WTC11 (cell line): Measurements from ENCODE around the gene TFAP2E. TPM values are rescaled to one million over a fixed set of nuclear protein-coding genes. Genes with fewer than 3 reads are reported as not detected.

Source experiments
- ATAC-seq: fragments of 200-7000 bp; cut with Tn5 transposase; 2 replicates; pipeline ENCODE4 v1.10.0; 2021; ENCODE audit warnings: mild to moderate bottlenecking, moderate library complexity
- CTCF ChIA-PET: fragments of 300-600 bp; sonication (Branson Sonifier 250); formaldehyde crosslinking; loops from one replicate; lab custom pipeline; 2021; ENCODE audit warnings: antibody characterized with exemption; lab: Charles Lee
- POLR2A ChIA-PET: fragments of 350-600 bp; sonication (Branson Sonifier 250); formaldehyde crosslinking; loops from one replicate; lab custom pipeline; 2021; ENCODE audit warnings: antibody characterized with exemption; lab: Charles Lee
- DNase-seq: peaks from one replicate; pipeline ENCODE4 v3.0.0; 2021; ENCODE audit warnings: low spot score
- H3K27ac Mint-ChIP-seq: 2 replicates; pipeline ENCODE4 v1.8.0; 2021; ENCODE audit warnings: mixed read lengths
- H3K27me3 Mint-ChIP-seq: 2 replicates; pipeline ENCODE4 v1.8.0; 2021; ENCODE audit warnings: low read depth, mild to moderate bottlenecking, moderate library complexity, mixed read lengths
- H3K36me3 Mint-ChIP-seq: 2 replicates; pipeline ENCODE4 v1.8.0; 2021; ENCODE audit warnings: mixed read lengths
- H3K4me1 Mint-ChIP-seq: 2 replicates; pipeline ENCODE4 v1.8.0; 2022; ENCODE audit warnings: mixed read lengths
- H3K4me3 Mint-ChIP-seq: 2 replicates; pipeline ENCODE4 v1.8.0; 2021; ENCODE audit warnings: mild to moderate bottlenecking, moderate library complexity, mixed read lengths
- H3K9me3 Mint-ChIP-seq: 2 replicates; pipeline ENCODE4 v1.8.0; 2021; ENCODE audit warnings: mixed read lengths
- ATF6 ChIP-seq: sonication (generic); formaldehyde crosslinking; IDR thresholded peaks from 2 replicates; pipeline ENCODE4 v1.8.1; 2023; ENCODE audit warnings: mild to moderate bottlenecking, missing genetic modification reagents
- ELF4 ChIP-seq: sonication (generic); formaldehyde crosslinking; IDR thresholded peaks from 2 replicates; pipeline ENCODE4 v1.8.1; 2022; ENCODE audit warnings: low read depth, mild to moderate bottlenecking, moderate library complexity, missing genetic modification reagents
- ESRRA ChIP-seq: sonication (generic); formaldehyde crosslinking; IDR thresholded peaks from 2 replicates; pipeline ENCODE4 v1.8.1; 2022; ENCODE audit warnings: mild to moderate bottlenecking, missing genetic modification reagents, borderline replicate concordance
- ETV6 ChIP-seq: sonication (generic); formaldehyde crosslinking; IDR thresholded peaks from 2 replicates; pipeline ENCODE4 v1.8.1; 2022; ENCODE audit warnings: mild to moderate bottlenecking, missing genetic modification reagents
- GTF2I ChIP-seq: fragments of 250-450 bp; sonication (Bioruptor Pico); conservative IDR thresholded peaks from 2 replicates; pipeline ENCODE4 v1.4.0; 2021; ENCODE audit warnings: mild to moderate bottlenecking
- MXD4 ChIP-seq: fragments of 250-450 bp; sonication (Bioruptor Pico); IDR thresholded peaks from 2 replicates; pipeline ENCODE4 v1.8.0; 2021; ENCODE audit warnings: mild to moderate bottlenecking, moderate library complexity, borderline replicate concordance
- NR2C2 ChIP-seq: sonication (generic); formaldehyde crosslinking; IDR thresholded peaks from 2 replicates; pipeline ENCODE4 v1.8.0; 2022; ENCODE audit warnings: mild to moderate bottlenecking, missing genetic modification reagents
- SMAD3 ChIP-seq: sonication (generic); formaldehyde crosslinking; IDR thresholded peaks from 2 replicates; pipeline ENCODE4 v1.8.0; 2022; ENCODE audit warnings: missing genetic modification reagents, mild to moderate bottlenecking, borderline replicate concordance
- TEAD1 ChIP-seq: sonication (generic); formaldehyde crosslinking; IDR thresholded peaks from 2 replicates; pipeline ENCODE4 v1.8.0; 2022; ENCODE audit warnings: mild to moderate bottlenecking, missing genetic modification reagents
- ZNF396 ChIP-seq: fragments of 250-450 bp; sonication (Bioruptor Pico); IDR thresholded peaks from 2 replicates; pipeline ENCODE4 v1.8.0; 2021; ENCODE audit warnings: mild to moderate bottlenecking, moderate library complexity, borderline replicate concordance
- ZNF416 ChIP-seq: fragments of 250-450 bp; sonication (Bioruptor Pico); IDR thresholded peaks from 2 replicates; pipeline ENCODE4 v1.9.0; 2021; ENCODE audit warnings: mild to moderate bottlenecking, inconsistent platforms
- ZNF532 ChIP-seq: fragments of 250-450 bp; sonication (Bioruptor Pico); IDR thresholded peaks from 2 replicates; pipeline ENCODE4 v1.9.0; 2021; ENCODE audit warnings: mild to moderate bottlenecking, borderline replicate concordance
- total RNA-seq: library from RNA; stranded (reverse); gene quantifications from 3 replicates; pipeline ENCODE4 v1.2.3, GENCODE V29; 2021
- TF ChIP-seq, protein P1 (sequence below): fragments of 250-450 bp; sonication (Bioruptor Pico); IDR thresholded peaks from 2 replicates; pipeline ENCODE4 v1.9.0; 2021; ENCODE audit warnings: mild to moderate bottlenecking
- TF ChIP-seq, protein P2 (sequence below): fragments of 250-450 bp; sonication (Bioruptor Pico); IDR thresholded peaks from 2 replicates; pipeline ENCODE4 v1.9.0; 2021; ENCODE audit warnings: moderate library complexity, mild to moderate bottlenecking, inconsistent platforms, borderline replicate concordance
- TF ChIP-seq, protein P3 (sequence below): fragments of 200-600 bp; IDR thresholded peaks from 2 replicates; pipeline ENCODE4 v1.8.0; 2022; ENCODE audit warnings: antibody characterized with exemption
- TF ChIP-seq, protein P4 (sequence below): fragments of 250-450 bp; sonication (Bioruptor Pico); IDR thresholded peaks from 2 replicates; pipeline ENCODE4 v1.9.0; 2021; ENCODE audit warnings: mild to moderate bottlenecking
- TF ChIP-seq, protein P5 (sequence below): sonication (generic); formaldehyde crosslinking; IDR thresholded peaks from 2 replicates; pipeline ENCODE4 v1.8.0; 2022; ENCODE audit warnings: mild to moderate bottlenecking, missing genetic modification reagents
- TF ChIP-seq, protein P6 (sequence below): sonication (generic); formaldehyde crosslinking; IDR thresholded peaks from 2 replicates; pipeline ENCODE4 v1.8.1; 2022; ENCODE audit warnings: missing genetic modification reagents, borderline replicate concordance

TFAP2E gene
- total RNA-seq, 1 experiment from 2014 or later, result 1.7 TPM

- H3K4me1 Mint-ChIP-seq, result peaks cover 62% of the 10 kb centered on the region
- no peaks in the 10 kb centered on the region for H3K9me3 Mint-ChIP-seq
- POLR2A ChIA-PET, result interaction anchor here (0.6 to 0.7 kb wide), 4 partner anchors 18 to 724 kb away, joined by 4 to 6 read pairs (median 5); no protein-coding TSS in a partner anchor
- CTCF ChIA-PET, result interaction anchor here (0.7 to 5.2 kb wide), 5 partner anchors 14 to 540 kb away, joined by 3 to 64 read pairs (median 6); no protein-coding TSS in a partner anchor
- peaks cover 17% of the 10 kb centered on the region for H3K36me3 Mint-ChIP-seq
- 0 out of 2 replicates have a peak overlapping the region, but pooled peaks have one; percentile 15 for H3K27ac Mint-ChIP-seq
- no peaks in the 10 kb centered on the region for H3K27me3 Mint-ChIP-seq
- no peak for DNase-seq
- ATAC-seq, result no peak
- H3K4me3 Mint-ChIP-seq, result no peak overlapping the region
- TF ChIP-seq MXD4 (CRISPR knock-in tag) (no peak), TEAD1 (CRISPR knock-in tag) (no peak)
- TF ChIP-seq, protein P1, sequence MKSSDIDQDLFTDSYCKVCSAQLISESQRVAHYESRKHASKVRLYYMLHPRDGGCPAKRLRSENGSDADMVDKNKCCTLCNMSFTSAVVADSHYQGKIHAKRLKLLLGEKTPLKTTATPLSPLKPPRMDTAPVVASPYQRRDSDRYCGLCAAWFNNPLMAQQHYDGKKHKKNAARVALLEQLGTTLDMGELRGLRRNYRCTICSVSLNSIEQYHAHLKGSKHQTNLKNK (CRISPR knock-in tag), result no peak
- TF ChIP-seq, all 79 proteins: peak for 0
Observed at GRCh38 chr1:35537806-35538205, 35.3 kb upstream of the TFAP2E start.

DNA sequence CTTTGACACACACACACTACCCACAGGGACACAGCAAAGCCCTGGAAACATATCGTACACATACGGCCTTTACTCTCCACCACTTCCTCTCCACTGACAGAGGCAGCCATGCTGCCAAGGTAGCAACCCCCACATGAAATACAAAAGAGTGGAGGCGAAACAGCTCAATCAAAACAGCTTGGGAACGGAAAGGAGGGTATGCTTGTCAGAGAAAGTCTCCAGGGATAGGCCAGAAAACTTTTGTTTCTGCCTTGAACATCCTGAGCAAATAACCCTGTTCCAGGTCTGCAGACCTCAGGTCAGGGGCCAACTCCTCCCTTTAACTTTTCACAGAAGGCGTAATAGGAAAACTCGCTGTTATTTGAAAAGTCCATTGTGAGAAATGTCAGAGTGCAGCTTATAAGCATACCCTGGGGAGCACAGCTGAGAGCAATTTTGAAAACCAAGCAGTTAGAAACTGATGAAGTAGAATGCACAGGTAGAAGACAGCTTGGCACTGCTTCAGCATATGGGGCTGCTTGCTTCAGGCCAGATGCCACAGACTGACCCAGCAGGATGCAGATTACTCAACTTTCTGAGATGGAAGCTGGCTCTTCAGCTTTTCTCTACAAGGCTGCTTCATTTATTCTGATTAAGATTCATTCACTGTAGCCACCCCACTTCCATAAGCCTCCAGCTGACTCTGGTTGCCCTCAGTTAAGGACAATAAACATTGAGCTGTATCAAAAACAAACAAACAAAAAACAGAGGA lies 33.9 kb upstream of the TFAP2E start:
- Mint-ChIP-seq H3K27me3 (no peaks in the 10 kb centered on the region), H3K9me3 (no peaks in the 10 kb centered on the region), H3K4me1 (peaks cover 52% of the 10 kb centered on the region), H3K36me3 (peaks cover 7% of the 10 kb centered on the region), H3K27ac (peak overlapping the region; percentile 51; the same call in 1 of the 2 replicates), H3K4me3 (no peak overlapping the region)
- CTCF ChIA-PET, result interaction anchor here (0.6 to 5.2 kb wide), 4 partner anchors 87 to 337 kb away, joined by 3 to 64 read pairs (median 3); no protein-coding TSS in a partner anchor
- POLR2A ChIA-PET, result interaction anchor here (0.6 kb wide), 1 partner anchor 47 kb away, joined by 3 read pairs; no protein-coding TSS in a partner anchor
- ATAC-seq (peak; percentile 34), DNase-seq (no peak)
- TF ChIP-seq, protein P2, sequence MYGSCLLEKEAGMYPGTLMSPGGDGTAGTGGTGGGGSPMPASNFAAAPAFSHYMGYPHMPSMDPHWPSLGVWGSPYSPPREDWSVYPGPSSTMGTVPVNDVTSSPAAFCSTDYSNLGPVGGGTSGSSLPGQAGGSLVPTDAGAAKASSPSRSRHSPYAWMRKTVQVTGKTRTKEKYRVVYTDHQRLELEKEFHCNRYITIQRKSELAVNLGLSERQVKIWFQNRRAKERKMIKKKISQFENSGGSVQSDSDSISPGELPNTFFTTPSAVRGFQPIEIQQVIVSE, result no peak
- TF ChIP-seq, protein P3, sequence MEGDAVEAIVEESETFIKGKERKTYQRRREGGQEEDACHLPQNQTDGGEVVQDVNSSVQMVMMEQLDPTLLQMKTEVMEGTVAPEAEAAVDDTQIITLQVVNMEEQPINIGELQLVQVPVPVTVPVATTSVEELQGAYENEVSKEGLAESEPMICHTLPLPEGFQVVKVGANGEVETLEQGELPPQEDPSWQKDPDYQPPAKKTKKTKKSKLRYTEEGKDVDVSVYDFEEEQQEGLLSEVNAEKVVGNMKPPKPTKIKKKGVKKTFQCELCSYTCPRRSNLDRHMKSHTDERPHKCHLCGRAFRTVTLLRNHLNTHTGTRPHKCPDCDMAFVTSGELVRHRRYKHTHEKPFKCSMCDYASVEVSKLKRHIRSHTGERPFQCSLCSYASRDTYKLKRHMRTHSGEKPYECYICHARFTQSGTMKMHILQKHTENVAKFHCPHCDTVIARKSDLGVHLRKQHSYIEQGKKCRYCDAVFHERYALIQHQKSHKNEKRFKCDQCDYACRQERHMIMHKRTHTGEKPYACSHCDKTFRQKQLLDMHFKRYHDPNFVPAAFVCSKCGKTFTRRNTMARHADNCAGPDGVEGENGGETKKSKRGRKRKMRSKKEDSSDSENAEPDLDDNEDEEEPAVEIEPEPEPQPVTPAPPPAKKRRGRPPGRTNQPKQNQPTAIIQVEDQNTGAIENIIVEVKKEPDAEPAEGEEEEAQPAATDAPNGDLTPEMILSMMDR, result no peak
- TF ChIP-seq TEAD1 (CRISPR knock-in tag) (no peak), GTF2I (no peak), NR2C2 (CRISPR knock-in tag) (no peak), ZNF396 (CRISPR knock-in tag) (no peak), ESRRA (no peak), ETV6 (CRISPR knock-in tag) (no peak), ZNF416 (CRISPR knock-in tag) (no peak), ZNF532 (CRISPR knock-in tag) (no peak), ATF6 (no peak), SMAD3 (CRISPR knock-in tag) (no peak), ELF4 (CRISPR knock-in tag) (no peak)
- TF ChIP-seq, protein P4, sequence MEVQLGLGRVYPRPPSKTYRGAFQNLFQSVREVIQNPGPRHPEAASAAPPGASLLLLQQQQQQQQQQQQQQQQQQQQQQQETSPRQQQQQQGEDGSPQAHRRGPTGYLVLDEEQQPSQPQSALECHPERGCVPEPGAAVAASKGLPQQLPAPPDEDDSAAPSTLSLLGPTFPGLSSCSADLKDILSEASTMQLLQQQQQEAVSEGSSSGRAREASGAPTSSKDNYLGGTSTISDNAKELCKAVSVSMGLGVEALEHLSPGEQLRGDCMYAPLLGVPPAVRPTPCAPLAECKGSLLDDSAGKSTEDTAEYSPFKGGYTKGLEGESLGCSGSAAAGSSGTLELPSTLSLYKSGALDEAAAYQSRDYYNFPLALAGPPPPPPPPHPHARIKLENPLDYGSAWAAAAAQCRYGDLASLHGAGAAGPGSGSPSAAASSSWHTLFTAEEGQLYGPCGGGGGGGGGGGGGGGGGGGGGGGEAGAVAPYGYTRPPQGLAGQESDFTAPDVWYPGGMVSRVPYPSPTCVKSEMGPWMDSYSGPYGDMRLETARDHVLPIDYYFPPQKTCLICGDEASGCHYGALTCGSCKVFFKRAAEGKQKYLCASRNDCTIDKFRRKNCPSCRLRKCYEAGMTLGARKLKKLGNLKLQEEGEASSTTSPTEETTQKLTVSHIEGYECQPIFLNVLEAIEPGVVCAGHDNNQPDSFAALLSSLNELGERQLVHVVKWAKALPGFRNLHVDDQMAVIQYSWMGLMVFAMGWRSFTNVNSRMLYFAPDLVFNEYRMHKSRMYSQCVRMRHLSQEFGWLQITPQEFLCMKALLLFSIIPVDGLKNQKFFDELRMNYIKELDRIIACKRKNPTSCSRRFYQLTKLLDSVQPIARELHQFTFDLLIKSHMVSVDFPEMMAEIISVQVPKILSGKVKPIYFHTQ (CRISPR knock-in tag), result no peak
- TF ChIP-seq, protein P5, sequence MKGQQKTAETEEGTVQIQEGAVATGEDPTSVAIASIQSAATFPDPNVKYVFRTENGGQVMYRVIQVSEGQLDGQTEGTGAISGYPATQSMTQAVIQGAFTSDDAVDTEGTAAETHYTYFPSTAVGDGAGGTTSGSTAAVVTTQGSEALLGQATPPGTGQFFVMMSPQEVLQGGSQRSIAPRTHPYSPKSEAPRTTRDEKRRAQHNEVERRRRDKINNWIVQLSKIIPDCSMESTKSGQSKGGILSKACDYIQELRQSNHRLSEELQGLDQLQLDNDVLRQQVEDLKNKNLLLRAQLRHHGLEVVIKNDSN (CRISPR knock-in tag), result no peak
- TF ChIP-seq, protein P6, sequence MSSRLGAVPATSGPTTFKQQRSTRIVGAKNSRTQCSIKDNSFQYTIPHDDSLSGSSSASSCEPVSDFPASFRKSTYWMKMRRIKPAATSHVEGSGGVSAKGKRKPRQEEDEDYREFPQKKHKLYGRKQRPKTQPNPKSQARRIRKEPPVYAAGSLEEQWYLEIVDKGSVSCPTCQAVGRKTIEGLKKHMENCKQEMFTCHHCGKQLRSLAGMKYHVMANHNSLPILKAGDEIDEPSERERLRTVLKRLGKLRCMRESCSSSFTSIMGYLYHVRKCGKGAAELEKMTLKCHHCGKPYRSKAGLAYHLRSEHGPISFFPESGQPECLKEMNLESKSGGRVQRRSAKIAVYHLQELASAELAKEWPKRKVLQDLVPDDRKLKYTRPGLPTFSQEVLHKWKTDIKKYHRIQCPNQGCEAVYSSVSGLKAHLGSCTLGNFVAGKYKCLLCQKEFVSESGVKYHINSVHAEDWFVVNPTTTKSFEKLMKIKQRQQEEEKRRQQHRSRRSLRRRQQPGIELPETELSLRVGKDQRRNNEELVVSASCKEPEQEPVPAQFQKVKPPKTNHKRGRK (CRISPR knock-in tag), result no peak
